ENCODE results near the gene TTLL12. TPM values are rescaled to one million over a fixed set of nuclear protein-coding genes. Genes with fewer than 3 reads are reported as not detected.

TTLL12 gene
- total RNA-seq, 4 donors from 2014 or later = 38.5 to 50.4 (median 41.9) TPM

DNA sequence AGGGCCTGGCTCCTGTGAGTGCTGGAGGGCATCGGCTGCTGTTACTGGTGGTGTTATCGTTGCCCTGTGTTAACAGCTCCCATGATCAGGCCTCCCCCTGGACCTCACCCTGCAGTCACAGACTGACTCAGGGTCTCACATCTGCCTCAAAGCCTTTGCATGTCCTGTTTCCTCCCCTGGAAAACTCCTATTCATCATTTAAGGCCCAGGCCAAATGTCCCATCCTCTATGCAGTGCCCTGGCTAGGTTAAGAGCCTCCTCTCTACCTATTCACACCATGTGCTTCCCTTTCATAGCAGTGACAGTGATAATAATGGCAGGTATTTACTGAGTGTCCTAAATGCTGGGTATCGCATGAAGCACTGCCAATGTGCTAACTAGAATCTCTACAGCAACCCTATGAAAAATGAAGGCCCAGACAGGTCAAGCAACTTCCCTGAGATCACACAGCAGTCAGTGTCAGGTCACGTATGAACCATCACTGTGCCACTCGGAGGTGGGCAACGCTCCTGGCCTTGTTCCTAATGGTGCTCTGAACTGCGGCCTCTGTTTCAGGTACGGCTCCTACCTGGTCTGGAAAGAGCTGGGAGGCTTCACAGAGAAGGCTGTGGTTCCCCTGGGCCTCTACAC lies 26.3 kb downstream of the TTLL12 start:
- H3K4me1 ChIP-seq = peaks cover 0 to 70% (median 7%) of the 10 kb centered on the region in 4 donors

DNA sequence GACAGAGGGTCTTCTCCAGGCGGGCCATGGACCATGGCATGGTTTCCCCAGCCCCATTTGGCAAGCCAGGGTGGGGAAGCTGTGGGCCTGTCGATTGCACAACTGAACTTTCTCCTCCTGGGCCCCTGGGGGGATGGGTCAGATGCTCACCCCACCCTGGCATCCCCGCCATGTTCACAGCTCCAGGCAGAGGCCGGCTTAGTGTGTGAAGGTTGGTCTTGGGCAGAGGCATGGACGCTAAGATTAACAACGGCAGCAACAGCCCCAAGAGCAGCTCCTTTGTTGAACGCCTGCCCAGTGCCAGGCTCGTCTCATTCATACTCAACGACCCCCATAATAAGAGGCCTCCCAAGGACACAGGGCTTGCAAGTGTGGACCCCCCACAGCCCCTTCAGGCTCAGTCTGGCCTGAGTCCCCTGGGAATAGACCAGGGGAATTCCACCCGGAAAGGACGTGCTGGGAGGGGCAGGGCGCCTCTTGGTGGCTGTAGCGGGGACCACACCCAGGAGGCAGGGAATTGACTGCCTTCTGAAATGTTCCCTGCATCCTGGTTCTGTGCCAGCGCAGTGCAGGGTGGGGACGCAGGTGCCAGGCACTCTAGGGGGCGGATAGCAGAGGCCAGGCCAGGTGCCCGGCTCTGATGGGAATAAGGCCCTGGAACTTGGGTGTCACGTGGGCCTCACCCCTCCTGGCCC lies 27.3 kb downstream of the TTLL12 start:
- no peak overlapping the region for H3K4me3 ChIP-seq
- no peak for TF ChIP-seq POLR2A (IDR thresholded peaks at IDR 0.05)
- TF ChIP-seq, protein P1, sequence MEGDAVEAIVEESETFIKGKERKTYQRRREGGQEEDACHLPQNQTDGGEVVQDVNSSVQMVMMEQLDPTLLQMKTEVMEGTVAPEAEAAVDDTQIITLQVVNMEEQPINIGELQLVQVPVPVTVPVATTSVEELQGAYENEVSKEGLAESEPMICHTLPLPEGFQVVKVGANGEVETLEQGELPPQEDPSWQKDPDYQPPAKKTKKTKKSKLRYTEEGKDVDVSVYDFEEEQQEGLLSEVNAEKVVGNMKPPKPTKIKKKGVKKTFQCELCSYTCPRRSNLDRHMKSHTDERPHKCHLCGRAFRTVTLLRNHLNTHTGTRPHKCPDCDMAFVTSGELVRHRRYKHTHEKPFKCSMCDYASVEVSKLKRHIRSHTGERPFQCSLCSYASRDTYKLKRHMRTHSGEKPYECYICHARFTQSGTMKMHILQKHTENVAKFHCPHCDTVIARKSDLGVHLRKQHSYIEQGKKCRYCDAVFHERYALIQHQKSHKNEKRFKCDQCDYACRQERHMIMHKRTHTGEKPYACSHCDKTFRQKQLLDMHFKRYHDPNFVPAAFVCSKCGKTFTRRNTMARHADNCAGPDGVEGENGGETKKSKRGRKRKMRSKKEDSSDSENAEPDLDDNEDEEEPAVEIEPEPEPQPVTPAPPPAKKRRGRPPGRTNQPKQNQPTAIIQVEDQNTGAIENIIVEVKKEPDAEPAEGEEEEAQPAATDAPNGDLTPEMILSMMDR (IDR thresholded peaks at IDR 0.05) = peak in 1 of 5 experiments; percentile 11
- peaks cover 0 to 77% (median 7%) of the 10 kb centered on the region in 4 donors for H3K4me1 ChIP-seq
- WGBS, 2 donors = 63 to 66% methylated on average over 16 to 18 of the region's 18 CpGs
- H3K36me3 ChIP-seq = peaks cover 0 to 55% (median 0%) of the 10 kb centered on the region in 3 donors
- no peak for DNase-seq (ENCODE audit: low spot score in 2 of 2)
- no peaks in the 10 kb centered on the region for H3K27me3 ChIP-seq
- peak overlapping the region in 2 of 4 donors; percentile 32 to 46 for H3K27ac ChIP-seq
- H3K9me3 ChIP-seq = no peaks in the 10 kb centered on the region

More for the DNA sequence above, 26.3 kb downstream of the TTLL12 start:
- H3K9me3 ChIP-seq = no peaks in the 10 kb centered on the region
- WGBS, 2 donors = 91 to 94% methylated on average over 8 of the region's 8 CpGs
- H3K27me3 ChIP-seq = no peaks in the 10 kb centered on the region
- TF ChIP-seq EP300 (IDR thresholded peaks at IDR 0.05) (no peak), POLR2A (IDR thresholded peaks at IDR 0.05) (no peak)
- TF ChIP-seq, protein P1 (IDR thresholded peaks at IDR 0.05) = no peak
- H3K36me3 ChIP-seq = peaks cover 0 to 50% (median 0%) of the 10 kb centered on the region in 3 donors
- peak overlapping the region in 1 of 4 donors; percentile 46 for H3K27ac ChIP-seq
- DNase-seq (ENCODE audit: low spot score in 2 of 2) = no peak
- H3K4me3 ChIP-seq = no peak overlapping the region

DNA sequence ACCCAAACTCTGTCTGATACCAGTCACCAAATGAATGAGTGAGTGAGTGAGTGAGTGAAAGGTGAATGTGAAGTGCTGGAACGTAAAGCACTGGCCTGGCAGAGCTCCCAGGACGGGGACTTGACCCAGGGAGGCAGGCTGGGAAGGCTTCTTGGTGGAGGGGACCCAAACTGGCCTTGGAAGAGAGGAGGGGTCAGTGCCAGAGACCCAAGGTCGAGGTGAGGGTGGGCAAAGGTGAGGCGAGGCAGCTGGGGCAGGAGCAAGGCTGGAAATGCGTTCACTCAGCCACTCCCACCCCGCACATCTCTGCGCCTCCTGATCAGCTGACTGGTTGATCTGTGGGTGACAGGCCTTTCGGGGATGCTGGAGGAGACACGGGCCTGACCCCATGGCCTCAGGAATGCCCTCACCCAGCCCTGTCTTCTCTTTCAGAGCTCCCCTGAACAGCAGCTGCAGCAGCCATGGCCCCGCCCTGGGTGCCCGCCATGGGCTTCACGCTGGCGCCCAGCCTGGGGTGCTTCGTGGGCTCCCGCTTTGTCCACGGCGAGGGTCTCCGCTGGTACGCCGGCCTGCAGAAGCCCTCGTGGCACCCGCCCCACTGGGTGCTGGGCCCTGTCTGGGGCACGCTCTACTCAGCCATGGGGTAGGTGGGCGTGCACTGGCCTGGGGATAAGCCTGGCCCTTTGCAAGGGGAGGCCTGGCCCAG lies 28.0 kb downstream of the TTLL12 start:
- no peak for TF ChIP-seq POLR2A (IDR thresholded peaks at IDR 0.05)
- TF ChIP-seq EP300 (IDR thresholded peaks at IDR 0.05) = no peak
- TF ChIP-seq, protein P1 (IDR thresholded peaks at IDR 0.05) = no peak
- H3K27me3 ChIP-seq = no peaks in the 10 kb centered on the region
- no peak for DNase-seq (ENCODE audit: low spot score in 2 of 2)
- no peak overlapping the region for H3K27ac ChIP-seq
- H3K9me3 ChIP-seq = no peaks in the 10 kb centered on the region
- H3K36me3 ChIP-seq = peaks cover 0 to 55% (median 0%) of the 10 kb centered on the region in 3 donors
- no peak overlapping the region for H3K4me3 ChIP-seq
- WGBS, 2 donors = 85 to 91% methylated on average over 19 of the region's 24 CpGs
- H3K4me1 ChIP-seq = peaks cover 0 to 77% (median 11%) of the 10 kb centered on the region in 4 donors

DNA sequence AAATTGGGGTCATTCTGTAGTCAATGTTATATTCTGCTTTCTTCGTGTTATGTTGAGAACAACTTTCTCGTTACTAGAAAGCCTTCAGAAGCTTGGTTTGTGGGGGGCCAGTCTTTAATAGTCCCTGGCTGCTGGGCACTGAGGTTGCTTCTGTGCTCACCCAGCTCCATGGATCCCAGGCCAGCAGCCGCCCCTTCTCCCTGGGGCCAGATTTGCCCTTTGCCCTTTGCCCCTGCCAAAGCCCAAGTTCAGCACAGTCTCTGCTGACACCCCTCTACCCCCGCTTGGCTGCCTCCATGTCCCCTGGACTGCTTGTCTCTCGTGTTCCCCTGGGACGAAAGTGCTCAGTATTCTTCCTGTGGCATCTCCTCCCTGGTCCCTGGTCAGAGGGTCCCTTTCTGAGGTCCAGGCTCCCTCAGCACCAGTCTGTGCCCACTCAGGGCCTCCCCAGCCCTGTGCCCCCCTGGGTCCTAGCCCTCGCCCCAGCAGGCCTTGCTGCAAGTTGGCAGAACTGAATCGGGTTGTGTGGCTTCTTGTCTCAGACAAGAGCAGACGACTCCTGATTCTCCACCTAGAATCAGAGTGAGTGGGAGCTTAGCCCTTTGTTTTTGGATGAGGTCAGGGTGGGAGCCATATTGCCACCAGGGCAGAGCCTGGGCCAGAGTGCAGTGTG lies 28.9 kb downstream of the TTLL12 start:
- TF ChIP-seq POLR2A (IDR thresholded peaks at IDR 0.05) (no peak), EP300 (IDR thresholded peaks at IDR 0.05) (no peak)
- Histone ChIP-seq H3K4me1 (peaks cover 0 to 74% (median 8%) of the 10 kb centered on the region in 4 donors), H3K4me3 (no peak overlapping the region), H3K27ac (peak overlapping the region in 2 of 4 donors; percentile 3 to 29), H3K36me3 (peaks cover 0 to 47% (median 0%) of the 10 kb centered on the region in 3 donors), H3K9me3 (no peaks in the 10 kb centered on the region), H3K27me3 (no peaks in the 10 kb centered on the region)
- no peak for DNase-seq (ENCODE audit: low spot score in 2 of 2)
- WGBS, 2 donors = 42 to 54% methylated on average over 9 of the region's 9 CpGs

DNA sequence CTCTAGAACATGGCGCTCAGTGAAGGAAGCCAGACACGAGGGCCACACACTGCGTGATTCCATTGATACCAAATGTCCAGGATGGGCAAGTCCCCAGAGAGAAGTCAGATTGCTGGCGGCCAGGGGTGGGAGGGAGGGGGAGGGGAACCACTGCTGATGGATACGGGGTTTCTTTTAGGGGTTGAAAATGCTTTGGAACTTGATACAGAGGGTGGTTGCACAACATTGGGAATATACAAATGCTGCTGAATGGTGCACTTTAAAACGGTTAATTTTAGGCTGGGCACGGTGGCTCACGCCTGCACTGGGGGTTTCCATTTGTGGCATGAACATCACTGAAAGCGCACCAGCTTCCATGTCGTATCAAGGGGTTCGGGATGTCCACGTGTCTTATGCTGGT lies 30.5 kb downstream of the TTLL12 start:
- Histone ChIP-seq H3K4me3 (no peak overlapping the region), H3K36me3 (peaks cover 0 to 31% (median 0%) of the 10 kb centered on the region in 3 donors), H3K27ac (no peak overlapping the region), H3K27me3 (no peaks in the 10 kb centered on the region), H3K9me3 (no peaks in the 10 kb centered on the region), H3K4me1 (peaks cover 0 to 78% (median 10%) of the 10 kb centered on the region in 4 donors)
- TF ChIP-seq, protein P1 (IDR thresholded peaks at IDR 0.05) = no peak
- TF ChIP-seq EP300 (IDR thresholded peaks at IDR 0.05) (no peak), POLR2A (IDR thresholded peaks at IDR 0.05) (no peak)
- 79 to 84% methylated on average over 12 of the region's 12 CpGs for WGBS, 2 donors
- DNase-seq (ENCODE audit: low spot score in 2 of 2) = no peak

Data from tibial nerve (tissue), 4 donors.